T-cell (primary cell): ENCODE measurements around the gene PAK2. TPM values are rescaled to one million over a fixed set of nuclear protein-coding genes. Genes with fewer than 3 reads are reported as not detected.

Experiments
- ATAC-seq, 4 experiments: fragments of 200-7000 bp in 3 of 4; fragments of 150-1000 bp in 1 of 4; cut with Tn5 transposase; replicated peaks in 1 of 4; 1 replicate in 3 of 4; 2 replicates in 1 of 4; pipeline ENCODE4 v1.10.0; 2021; ENCODE audit warnings: moderate library complexity in 3 of 4, mild to moderate bottlenecking in 2 of 4, moderate number of reproducible peaks in 1 of 4
- CTCF ChIA-PET, 2 donors: fragments of 300-600 bp; sonication (Branson Sonifier 250); formaldehyde crosslinking; loops; one replicate each; lab custom pipeline; 2022; ENCODE audit warnings: antibody characterized with exemption in 2 of 2; lab: Charles Lee
- POLR2A ChIA-PET, 2 donors: fragments of 300-600 bp; sonication (Branson Sonifier 250); formaldehyde crosslinking; loops; one replicate each; lab custom pipeline; 2022; ENCODE audit warnings: antibody characterized with exemption in 2 of 2; lab: Charles Lee
- DNase-seq, 35 experiments: peaks; one replicate each; pipeline versions ENCODE4 v3.0.0 to v3.0.0-alpha.2; 2013 to 2023
- H3K27ac ChIP-seq: one replicate; pipeline ENCODE4 v1.5.1; 2013; ENCODE audit warnings: low read length
- H3K27me3 ChIP-seq, 2 experiments: replicated peaks in 1 of 2; 1 replicate in 1 of 2; 2 replicates in 1 of 2; pipeline versions ENCODE4 v1.6.1 to v1.7.0; 2013; ENCODE audit warnings: low read length in 1 of 2, mixed read lengths in 1 of 2; ENCODE audit not compliant: control insufficient read depth in 2 of 2, insufficient read depth in 2 of 2; ENCODE audit errors: extremely low read depth in 1 of 2
- H3K36me3 ChIP-seq, 2 donors: 1 replicate in 1 of 2; 2 replicates in 1 of 2; pipeline versions ENCODE4 v1.6.1 to v1.7.0; 2013; ENCODE audit warnings: low read length in 1 of 2; ENCODE audit not compliant: control insufficient read depth in 2 of 2, insufficient read depth in 1 of 2; ENCODE audit errors: extremely low read depth in 1 of 2
- H3K4me1 ChIP-seq, 2 experiments: 1 replicate in 1 of 2; 2 replicates in 1 of 2; pipeline versions ENCODE4 v1.6.1 to v1.7.0; 2013; ENCODE audit warnings: low read length in 2 of 2, mixed read lengths in 1 of 2; ENCODE audit not compliant: insufficient read depth in 2 of 2, control insufficient read depth in 1 of 2; ENCODE audit errors: extremely low read depth in 1 of 2
- H3K4me3 ChIP-seq, 2 donors: 1 replicate in 1 of 2; 2 replicates in 1 of 2; pipeline versions ENCODE4 v1.5.1 to v1.7.0; 2013; ENCODE audit warnings: mild to moderate bottlenecking in 2 of 2, low read length in 1 of 2, moderate library complexity in 1 of 2; ENCODE audit not compliant: control insufficient read depth in 1 of 2; ENCODE audit errors: extremely low read depth in 1 of 2
- H3K9me3 ChIP-seq: 2 replicates; pipeline ENCODE4 v1.7.0; 2013
- H3K27ac Mint-ChIP-seq, 2 donors: one replicate each; pipeline ENCODE4 v1.8.0; 2020 to 2021; ENCODE audit warnings: mild to moderate bottlenecking in 2 of 2, mixed read lengths in 2 of 2
- H3K27me3 Mint-ChIP-seq, 2 donors: one replicate each; pipeline ENCODE4 v1.8.0; 2021 to 2022; ENCODE audit warnings: mixed read lengths in 2 of 2
- H3K36me3 Mint-ChIP-seq: one replicate; pipeline ENCODE4 v1.8.0; 2021; ENCODE audit warnings: mixed read lengths
- H3K4me1 Mint-ChIP-seq, 3 donors: one replicate each; pipeline ENCODE4 v1.8.0; 2020 to 2022; ENCODE audit warnings: mixed read lengths in 3 of 3, mild to moderate bottlenecking in 1 of 3
- H3K4me3 Mint-ChIP-seq, 3 donors: one replicate each; pipeline ENCODE4 v1.8.0; 2020 to 2022; ENCODE audit warnings: mild to moderate bottlenecking in 3 of 3, mixed read lengths in 3 of 3, moderate library complexity in 3 of 3
- H3K9me3 Mint-ChIP-seq, 3 donors: one replicate each; pipeline ENCODE4 v1.8.0; 2020 to 2022; ENCODE audit warnings: mixed read lengths in 3 of 3
- WGBS: methylation state at CpG from one replicate; pipeline ENCODE4 v1.1.5; 2013; ENCODE audit warnings: missing lambda C conversion rate; ENCODE audit not compliant: insufficient coverage; 5-methylcytosine and 5-hydroxymethylcytosine counted together
- total RNA-seq, 35 experiments: library from RNA in 6 of 35; stranded (reverse) in 6 of 35; fragments of 120-200 nt in 1 of 35; gene quantifications; one replicate each; pipeline versions ENCODE4 v1.2.1 to v1.2.4 and lab custom pipeline; 2013 to 2026

PAK2 gene
- total RNA-seq, 5 donors from 2014 or later (not counting 1 experiment from before 2014, with no cell fraction given): 62.7 to 87.3 (median 76.2) TPM

GRCh38 chr3:196721097-196721496, 18.6 kb upstream of the PAK2 start:
- no peak overlapping the region for H3K4me3 Mint-ChIP-seq
- H3K9me3 ChIP-seq: no peaks in the 10 kb centered on the region
- peaks cover 4 to 14% of the 10 kb centered on the region in 2 donors for H3K36me3 ChIP-seq
- no peak for DNase-seq
- no peaks in the 10 kb centered on the region for H3K9me3 Mint-ChIP-seq
- ChIA-PET CTCF (no interaction called here), POLR2A (interaction anchor here in 1 of 2 donors (0.7 kb wide), 1 partner anchor 274 kb away, joined by 3 read pairs; no protein-coding TSS in a partner anchor)
- H3K27ac ChIP-seq: no peak overlapping the region
- H3K4me1 Mint-ChIP-seq: peaks cover 2 to 9% (median 8%) of the 10 kb centered on the region in 3 donors
- H3K27me3 ChIP-seq: no peaks in the 10 kb centered on the region
- no peak overlapping the region for H3K27ac Mint-ChIP-seq
- WGBS: no CpG with 5 or more reads among the region's 2 CpGs
- no peak for ATAC-seq
- peaks cover 40% of the 10 kb centered on the region for H3K36me3 Mint-ChIP-seq
- H3K4me1 ChIP-seq: no peaks in the 10 kb centered on the region
- no peaks in the 10 kb centered on the region for H3K27me3 Mint-ChIP-seq
- no peak overlapping the region for H3K4me3 ChIP-seq

GRCh38 chr3:196726788-196727675, 12.6 kb upstream of the PAK2 start:
- ATAC-seq (peak in 3 of 4 experiments; percentile 69 to 87 (median 70)), DNase-seq (peak in 1 of 35 experiments; percentile 24)
- peaks cover 25% of the 10 kb centered on the region for H3K36me3 Mint-ChIP-seq
- 0% methylated on average over 1 of the region's 7 CpGs for WGBS
- ChIA-PET CTCF (no interaction called here), POLR2A (no interaction called here)
- peaks cover 5 to 29% (median 18%) of the 10 kb centered on the region in 3 donors for H3K4me1 Mint-ChIP-seq
- H3K27ac Mint-ChIP-seq: peak overlapping the region; percentile 44
- Histone ChIP-seq H3K4me3 (no peak overlapping the region), H3K9me3 (no peaks in the 10 kb centered on the region), H3K27me3 (no peaks in the 10 kb centered on the region), H3K36me3 (peaks cover 0 to 17% of the 10 kb centered on the region in 2 donors), H3K27ac (peak overlapping the region; percentile 0), H3K4me1 (peaks cover 0 to 3% of the 10 kb centered on the region in 2 experiments)
- no peaks in the 10 kb centered on the region for H3K9me3 Mint-ChIP-seq
- H3K4me3 Mint-ChIP-seq: no peak overlapping the region
- no peaks in the 10 kb centered on the region for H3K27me3 Mint-ChIP-seq

- Histone ChIP-seq H3K4me3 (no peak overlapping the region), H3K27me3 (no peaks in the 10 kb centered on the region), H3K27ac (no peak overlapping the region), H3K4me1 (peaks cover 0 to 7% of the 10 kb centered on the region in 2 experiments), H3K9me3 (no peaks in the 10 kb centered on the region), H3K36me3 (peaks cover 0 to 4% of the 10 kb centered on the region in 2 donors)
- Mint-ChIP-seq H3K9me3 (no peaks in the 10 kb centered on the region), H3K4me1 (peaks cover 5 to 12% (median 12%) of the 10 kb centered on the region in 3 donors), H3K27ac (no peak overlapping the region), H3K4me3 (no peak overlapping the region), H3K27me3 (no peaks in the 10 kb centered on the region), H3K36me3 (peaks cover 14% of the 10 kb centered on the region)
- POLR2A ChIA-PET: interaction anchor here (0.6 to 0.7 kb wide), 4 partner anchors 10 to 156 kb away, joined by 4 to 8 read pairs (median 4); partner anchors contain the start of gene CEP19 (in 1 of the 2)
- CTCF ChIA-PET: no interaction called here
- no CpG with 5 or more reads among the region's 3 CpGs for WGBS
- no peak for DNase-seq
- ATAC-seq: no peak
Observed at GRCh38 chr3:196735751-196736150, 3.9 kb upstream of the PAK2 start.

- H3K4me1 ChIP-seq: peaks cover 6 to 7% of the 10 kb centered on the region in 2 experiments
- H3K4me3 ChIP-seq: no peak overlapping the region
- H3K27me3 ChIP-seq: no peaks in the 10 kb centered on the region
- H3K27me3 Mint-ChIP-seq: no peaks in the 10 kb centered on the region
- no peak overlapping the region for H3K4me3 Mint-ChIP-seq
- peaks cover 14% of the 10 kb centered on the region for H3K36me3 Mint-ChIP-seq
- H3K4me1 Mint-ChIP-seq: peaks cover 14 to 23% (median 22%) of the 10 kb centered on the region in 3 donors
- H3K9me3 Mint-ChIP-seq: no peaks in the 10 kb centered on the region
- ATAC-seq (no peak), DNase-seq (no peak)
- peak overlapping the region in 1 of 2 donors; percentile 24 for H3K27ac Mint-ChIP-seq
- H3K36me3 ChIP-seq: peaks cover 0 to 4% of the 10 kb centered on the region in 2 donors
- ChIA-PET POLR2A (no interaction called here), CTCF (no interaction called here)
- H3K27ac ChIP-seq: no peak overlapping the region
- no CpG with 5 or more reads among the region's 4 CpGs for WGBS
- no peaks in the 10 kb centered on the region for H3K9me3 ChIP-seq
Observed at GRCh38 chr3:196736670-196737374, 2.8 kb upstream of the PAK2 start.

- DNase-seq: no peak
- no peak for ATAC-seq
- H3K4me3 ChIP-seq: no peak overlapping the region
- H3K9me3 Mint-ChIP-seq: no peaks in the 10 kb centered on the region
- no peak overlapping the region for H3K27ac Mint-ChIP-seq
- peaks cover 15 to 25% (median 24%) of the 10 kb centered on the region in 3 donors for H3K4me1 Mint-ChIP-seq
- WGBS: 100% methylated on average over 1 of the region's 6 CpGs
- H3K4me3 Mint-ChIP-seq: no peak overlapping the region
- ChIA-PET POLR2A (no interaction called here), CTCF (interaction anchor here in 1 of 2 donors (0.6 kb wide), 1 partner anchor 265 kb away, joined by 3 read pairs; no protein-coding TSS in a partner anchor)
- no peaks in the 10 kb centered on the region for H3K9me3 ChIP-seq
- no peaks in the 10 kb centered on the region for H3K27me3 ChIP-seq
- H3K36me3 ChIP-seq: peaks cover 0 to 4% of the 10 kb centered on the region in 2 donors
- peaks cover 14% of the 10 kb centered on the region for H3K36me3 Mint-ChIP-seq
- H3K27me3 Mint-ChIP-seq: no peaks in the 10 kb centered on the region
- peaks cover 8 to 15% of the 10 kb centered on the region in 2 experiments for H3K4me1 ChIP-seq
- no peak overlapping the region for H3K27ac ChIP-seq
Observed at GRCh38 chr3:196737655-196738054, 2.0 kb upstream of the PAK2 start.
